ENCODE results near the gene HIVEP3.

Gene HIVEP3

DNA sequence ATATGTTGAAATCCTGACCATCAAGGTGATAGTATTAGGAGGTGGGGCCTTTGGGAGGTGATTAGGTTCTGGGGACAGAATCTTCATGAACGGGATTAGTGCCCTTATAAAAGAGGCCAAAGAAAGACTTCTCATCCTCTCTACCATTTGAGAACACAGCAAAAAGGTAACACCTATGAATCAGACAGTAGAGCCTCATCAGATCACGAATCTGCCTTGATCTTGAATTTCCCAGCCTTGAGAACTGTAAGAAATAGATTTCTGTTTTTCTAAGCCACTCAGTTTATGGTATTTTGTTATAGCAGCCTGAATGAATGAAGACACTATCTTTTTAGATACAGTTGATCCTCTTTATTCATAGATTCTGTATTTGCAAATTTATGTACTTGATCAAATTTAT, 227.3 kb downstream of the HIVEP3 start:
- Histone ChIP-seq H3K9ac (ENCODE audit: low read depth, low read length) (no peak overlapping the region), H3K27ac (ENCODE audit: low read length) (no peak overlapping the region), H3K4me2 (ENCODE audit: insufficient read depth, low read length) (no peak overlapping the region), H4K20me1 (ENCODE audit: insufficient read depth, low read length) (peaks cover 19% of the 10 kb centered on the region), H3K4me1 (ENCODE audit: insufficient read depth, low read length) (peaks cover 59% of the 10 kb centered on the region), H3K27me3 (ENCODE audit: insufficient read depth, low read length, poor library complexity) (no peaks in the 10 kb centered on the region), H2AFZ (ENCODE audit: low read depth, low read length) (no peak overlapping the region), H3K79me2 (ENCODE audit: insufficient read depth, low read length) (peaks cover 90% of the 10 kb centered on the region), H3K36me3 (ENCODE audit: insufficient read depth, low read length) (peaks cover 48% of the 10 kb centered on the region), H3K9me3 (ENCODE audit: insufficient read depth, low read length, severe bottlenecking) (no peaks in the 10 kb centered on the region), H3K4me3 (ENCODE audit: low read depth in 1 of 2, low read length in 2 of 2) (no peak overlapping the region)
- ATAC-seq (ENCODE audit: insufficient read depth, low read depth) (no peak), DNase-seq (no peak)
- no peak for TF ChIP-seq EZH2 (IDR thresholded peaks at IDR 0.05; ENCODE audit: borderline replicate concordance, low read depth, low read length, severe bottlenecking)
- TF ChIP-seq, protein P1, sequence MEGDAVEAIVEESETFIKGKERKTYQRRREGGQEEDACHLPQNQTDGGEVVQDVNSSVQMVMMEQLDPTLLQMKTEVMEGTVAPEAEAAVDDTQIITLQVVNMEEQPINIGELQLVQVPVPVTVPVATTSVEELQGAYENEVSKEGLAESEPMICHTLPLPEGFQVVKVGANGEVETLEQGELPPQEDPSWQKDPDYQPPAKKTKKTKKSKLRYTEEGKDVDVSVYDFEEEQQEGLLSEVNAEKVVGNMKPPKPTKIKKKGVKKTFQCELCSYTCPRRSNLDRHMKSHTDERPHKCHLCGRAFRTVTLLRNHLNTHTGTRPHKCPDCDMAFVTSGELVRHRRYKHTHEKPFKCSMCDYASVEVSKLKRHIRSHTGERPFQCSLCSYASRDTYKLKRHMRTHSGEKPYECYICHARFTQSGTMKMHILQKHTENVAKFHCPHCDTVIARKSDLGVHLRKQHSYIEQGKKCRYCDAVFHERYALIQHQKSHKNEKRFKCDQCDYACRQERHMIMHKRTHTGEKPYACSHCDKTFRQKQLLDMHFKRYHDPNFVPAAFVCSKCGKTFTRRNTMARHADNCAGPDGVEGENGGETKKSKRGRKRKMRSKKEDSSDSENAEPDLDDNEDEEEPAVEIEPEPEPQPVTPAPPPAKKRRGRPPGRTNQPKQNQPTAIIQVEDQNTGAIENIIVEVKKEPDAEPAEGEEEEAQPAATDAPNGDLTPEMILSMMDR (IDR thresholded peaks at IDR 0.05; ENCODE audit: borderline replicate concordance, extremely low read depth, low read length, poor library complexity, severe bottlenecking): no peak

DNA sequence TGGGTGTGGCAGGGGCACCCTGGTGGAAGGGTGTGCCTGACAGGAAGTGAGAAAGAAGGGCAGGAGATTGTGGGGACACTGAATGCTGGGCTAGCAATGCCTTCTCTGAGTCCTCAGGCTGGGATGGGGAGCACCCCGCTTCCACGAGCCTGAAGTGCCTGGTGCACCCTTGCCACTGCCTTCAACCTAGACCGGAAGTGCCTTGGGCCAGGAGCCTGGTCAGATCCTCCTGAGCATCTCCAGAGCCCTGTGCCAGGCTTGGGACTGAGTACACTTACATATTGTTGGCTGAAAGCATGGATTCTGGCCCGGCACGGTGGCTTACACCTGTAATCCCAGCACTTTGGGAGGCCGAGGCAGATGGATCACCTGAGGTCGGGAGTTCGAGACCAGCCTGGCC, 228.4 kb downstream of the HIVEP3 start:
- Histone ChIP-seq H3K79me2 (ENCODE audit: insufficient read depth, low read length) (peaks cover 83% of the 10 kb centered on the region), H2AFZ (ENCODE audit: low read depth, low read length) (no peak overlapping the region), H3K27me3 (ENCODE audit: insufficient read depth, low read length, poor library complexity) (no peaks in the 10 kb centered on the region), H3K4me3 (ENCODE audit: low read depth in 1 of 2, low read length in 2 of 2) (no peak overlapping the region), H3K4me2 (ENCODE audit: insufficient read depth, low read length) (peak overlapping the region; percentile 10; the same call in 1 of the 2 replicates), H3K9ac (ENCODE audit: low read depth, low read length) (no peak overlapping the region), H3K36me3 (ENCODE audit: insufficient read depth, low read length) (peaks cover 39% of the 10 kb centered on the region), H3K4me1 (ENCODE audit: insufficient read depth, low read length) (peaks cover 63% of the 10 kb centered on the region), H4K20me1 (ENCODE audit: insufficient read depth, low read length) (peaks cover 10% of the 10 kb centered on the region), H3K9me3 (ENCODE audit: insufficient read depth, low read length, severe bottlenecking) (no peaks in the 10 kb centered on the region), H3K27ac (ENCODE audit: low read length) (peak overlapping the region; percentile 76)
- ATAC-seq (ENCODE audit: insufficient read depth, low read depth): no peak
- TF ChIP-seq, protein P1 (IDR thresholded peaks at IDR 0.05; ENCODE audit: borderline replicate concordance, extremely low read depth, low read length, poor library complexity, severe bottlenecking): no peak
- no peak for TF ChIP-seq EZH2 (IDR thresholded peaks at IDR 0.05; ENCODE audit: borderline replicate concordance, low read depth, low read length, severe bottlenecking)
- no peak for DNase-seq

DNA sequence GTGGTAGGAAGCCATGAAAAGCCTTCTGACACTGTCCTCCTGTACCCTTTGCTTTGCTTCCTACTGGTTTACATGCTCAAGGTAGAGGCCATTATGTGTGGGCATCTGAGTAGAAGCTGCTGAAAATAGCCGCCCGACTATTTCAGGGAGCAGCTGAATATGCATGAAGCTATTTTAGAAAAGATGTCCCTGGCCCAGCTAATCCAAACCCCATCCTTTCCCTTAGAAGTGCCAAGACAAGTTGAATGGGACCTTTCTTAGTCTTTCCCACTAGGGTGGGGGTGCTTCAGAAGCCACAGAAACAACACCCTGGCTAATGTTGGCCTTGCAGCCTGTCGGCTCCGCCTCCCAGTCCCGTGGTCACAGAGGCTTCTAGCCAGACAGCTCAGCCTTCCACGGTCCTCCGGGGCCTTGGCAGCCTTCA, 229.2 kb downstream of the HIVEP3 start:
- peaks cover 2% of the 10 kb centered on the region; the same call in 1 of the 2 replicates for H4K20me1 ChIP-seq (ENCODE audit: insufficient read depth, low read length)
- H3K36me3 ChIP-seq (ENCODE audit: insufficient read depth, low read length): peaks cover 32% of the 10 kb centered on the region
- DNase-seq: peak; percentile 49
- no peak overlapping the region for H3K4me3 ChIP-seq (ENCODE audit: low read depth in 1 of 2, low read length in 2 of 2)
- TF ChIP-seq EZH2 (IDR thresholded peaks at IDR 0.05; ENCODE audit: borderline replicate concordance, low read depth, low read length, severe bottlenecking): no peak
- peak overlapping the region; percentile 25 for H3K9ac ChIP-seq (ENCODE audit: low read depth, low read length)
- no peaks in the 10 kb centered on the region for H3K9me3 ChIP-seq (ENCODE audit: insufficient read depth, low read length, severe bottlenecking)
- no peaks in the 10 kb centered on the region for H3K27me3 ChIP-seq (ENCODE audit: insufficient read depth, low read length, poor library complexity)
- H2AFZ ChIP-seq (ENCODE audit: low read depth, low read length): no peak overlapping the region
- H3K79me2 ChIP-seq (ENCODE audit: insufficient read depth, low read length): peaks cover 82% of the 10 kb centered on the region
- peak overlapping the region; percentile 10; the same call in 1 of the 2 replicates for H3K4me2 ChIP-seq (ENCODE audit: insufficient read depth, low read length)
- peak overlapping the region; percentile 76 for H3K27ac ChIP-seq (ENCODE audit: low read length)
- peaks cover 70% of the 10 kb centered on the region for H3K4me1 ChIP-seq (ENCODE audit: insufficient read depth, low read length)
- ATAC-seq (ENCODE audit: insufficient read depth, low read depth): peak; percentile 50

DNA sequence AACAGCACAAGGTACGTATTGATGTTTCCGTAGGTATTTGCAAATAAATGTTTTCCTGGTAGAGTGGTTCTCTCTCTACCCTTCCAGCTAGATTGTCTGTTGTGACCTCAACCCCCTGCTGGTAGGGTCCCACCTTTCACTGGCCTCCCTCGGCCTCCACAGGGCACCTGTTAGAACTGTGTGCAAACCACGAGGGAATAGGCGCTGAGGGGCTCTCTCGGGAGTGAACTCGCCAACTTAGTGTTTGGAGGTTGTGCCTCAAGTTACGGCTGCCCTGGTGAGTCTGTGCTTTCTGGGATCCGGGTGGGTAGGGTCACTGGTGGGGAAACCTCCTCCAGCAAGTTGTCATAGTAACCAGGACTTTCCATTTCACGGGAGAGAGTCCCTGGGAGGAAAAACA, 229.6 kb downstream of the HIVEP3 start:
- Histone ChIP-seq H3K9ac (ENCODE audit: low read depth, low read length) (peak overlapping the region; percentile 25), H2AFZ (ENCODE audit: low read depth, low read length) (no peak overlapping the region), H3K79me2 (ENCODE audit: insufficient read depth, low read length) (peaks cover 82% of the 10 kb centered on the region), H4K20me1 (ENCODE audit: insufficient read depth, low read length) (no peaks in the 10 kb centered on the region; the same call in 1 of the 2 replicates), H3K4me2 (ENCODE audit: insufficient read depth, low read length) (peak overlapping the region; percentile 10; the same call in 1 of the 2 replicates), H3K9me3 (ENCODE audit: insufficient read depth, low read length, severe bottlenecking) (no peaks in the 10 kb centered on the region), H3K27ac (ENCODE audit: low read length) (peak overlapping the region; percentile 76), H3K4me3 (ENCODE audit: low read depth in 1 of 2, low read length in 2 of 2) (no peak overlapping the region), H3K27me3 (ENCODE audit: insufficient read depth, low read length, poor library complexity) (no peaks in the 10 kb centered on the region), H3K4me1 (ENCODE audit: insufficient read depth, low read length) (peaks cover 75% of the 10 kb centered on the region), H3K36me3 (ENCODE audit: insufficient read depth, low read length) (peaks cover 28% of the 10 kb centered on the region)
- no peak for TF ChIP-seq EZH2 (IDR thresholded peaks at IDR 0.05; ENCODE audit: borderline replicate concordance, low read depth, low read length, severe bottlenecking)
- TF ChIP-seq, protein P1 (IDR thresholded peaks at IDR 0.05; ENCODE audit: borderline replicate concordance, extremely low read depth, low read length, poor library complexity, severe bottlenecking): peak; percentile 38
- ATAC-seq (ENCODE audit: insufficient read depth, low read depth) (peak; percentile 73), DNase-seq (peak; percentile 75)

Data from DND-41 (cell line).